WTC11 (cell line): ENCODE measurements around the gene ADRA2C.

Experiments
- CREB1 ChIP-seq: sonication (generic); formaldehyde crosslinking; IDR thresholded peaks from 2 replicates; pipeline ENCODE4 v1.8.0; 2023; ENCODE audit warnings: mild to moderate bottlenecking, missing genetic modification reagents
- ESRRA ChIP-seq: sonication (generic); formaldehyde crosslinking; IDR thresholded peaks from 2 replicates; pipeline ENCODE4 v1.8.1; 2022; ENCODE audit warnings: mild to moderate bottlenecking, missing genetic modification reagents, borderline replicate concordance
- NR1H2 ChIP-seq: sonication (generic); formaldehyde crosslinking; IDR thresholded peaks from 2 replicates; pipeline ENCODE4 v1.9.0; 2021; ENCODE audit warnings: mild to moderate bottlenecking, moderate library complexity, missing genetic modification reagents
- NR2C2 ChIP-seq: sonication (generic); formaldehyde crosslinking; IDR thresholded peaks from 2 replicates; pipeline ENCODE4 v1.8.0; 2022; ENCODE audit warnings: mild to moderate bottlenecking, missing genetic modification reagents
- TEAD4 ChIP-seq: sonication (generic); formaldehyde crosslinking; IDR thresholded peaks from 2 replicates; pipeline ENCODE4 v1.8.0; 2022; ENCODE audit warnings: mild to moderate bottlenecking, missing genetic modification reagents
- TF ChIP-seq, protein P1 (sequence below): sonication (generic); formaldehyde crosslinking; IDR thresholded peaks from 2 replicates; pipeline ENCODE4 v1.8.0; 2022; ENCODE audit warnings: mild to moderate bottlenecking, missing genetic modification reagents
- TF ChIP-seq, protein P2 (sequence below): fragments of 200-600 bp; IDR thresholded peaks from 2 replicates; pipeline ENCODE4 v1.8.0; 2022; ENCODE audit warnings: antibody characterized with exemption
- TF ChIP-seq, protein P3 (sequence below): sonication (generic); formaldehyde crosslinking; IDR thresholded peaks from 2 replicates; pipeline ENCODE4 v1.8.0; 2022; ENCODE audit warnings: mild to moderate bottlenecking, missing genetic modification reagents
- TF ChIP-seq, protein P4 (sequence below): sonication (generic); formaldehyde crosslinking; IDR thresholded peaks from 2 replicates; pipeline ENCODE4 v1.8.0; 2022; ENCODE audit warnings: missing genetic modification reagents
- TF ChIP-seq, protein P5 (sequence below): sonication (generic); formaldehyde crosslinking; IDR thresholded peaks from 2 replicates; pipeline ENCODE4 v1.8.1; 2023; ENCODE audit warnings: mild to moderate bottlenecking, missing genetic modification reagents, borderline replicate concordance
- TF ChIP-seq, protein P6 (sequence below): sonication (generic); formaldehyde crosslinking; IDR thresholded peaks from 2 replicates; pipeline ENCODE4 v1.8.0; 2023; ENCODE audit warnings: mild to moderate bottlenecking, missing genetic modification reagents

DNA sequence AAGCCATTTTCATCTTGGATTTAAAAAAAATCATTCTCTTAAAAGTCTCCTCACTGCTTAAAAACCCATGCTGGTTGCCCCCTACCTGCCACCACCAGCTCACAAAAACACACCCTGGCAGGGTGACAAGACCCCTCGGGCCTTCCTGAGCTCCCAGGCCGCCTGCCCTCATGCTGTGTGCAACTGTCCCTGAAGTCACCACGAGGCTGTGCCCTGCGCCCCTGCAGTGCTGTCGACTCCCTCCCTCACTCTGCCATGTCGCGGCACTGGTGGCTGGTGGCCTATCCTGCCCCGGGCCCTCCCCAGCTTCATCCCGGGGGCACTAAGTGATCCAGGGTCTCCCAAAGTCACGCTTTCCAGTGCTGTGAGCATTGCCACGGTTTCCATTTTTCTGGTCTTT, 46.3 kb upstream of the ADRA2C start:
- TF ChIP-seq, protein P1, sequence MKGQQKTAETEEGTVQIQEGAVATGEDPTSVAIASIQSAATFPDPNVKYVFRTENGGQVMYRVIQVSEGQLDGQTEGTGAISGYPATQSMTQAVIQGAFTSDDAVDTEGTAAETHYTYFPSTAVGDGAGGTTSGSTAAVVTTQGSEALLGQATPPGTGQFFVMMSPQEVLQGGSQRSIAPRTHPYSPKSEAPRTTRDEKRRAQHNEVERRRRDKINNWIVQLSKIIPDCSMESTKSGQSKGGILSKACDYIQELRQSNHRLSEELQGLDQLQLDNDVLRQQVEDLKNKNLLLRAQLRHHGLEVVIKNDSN (CRISPR knock-in tag): no peak
- TF ChIP-seq, protein P2, sequence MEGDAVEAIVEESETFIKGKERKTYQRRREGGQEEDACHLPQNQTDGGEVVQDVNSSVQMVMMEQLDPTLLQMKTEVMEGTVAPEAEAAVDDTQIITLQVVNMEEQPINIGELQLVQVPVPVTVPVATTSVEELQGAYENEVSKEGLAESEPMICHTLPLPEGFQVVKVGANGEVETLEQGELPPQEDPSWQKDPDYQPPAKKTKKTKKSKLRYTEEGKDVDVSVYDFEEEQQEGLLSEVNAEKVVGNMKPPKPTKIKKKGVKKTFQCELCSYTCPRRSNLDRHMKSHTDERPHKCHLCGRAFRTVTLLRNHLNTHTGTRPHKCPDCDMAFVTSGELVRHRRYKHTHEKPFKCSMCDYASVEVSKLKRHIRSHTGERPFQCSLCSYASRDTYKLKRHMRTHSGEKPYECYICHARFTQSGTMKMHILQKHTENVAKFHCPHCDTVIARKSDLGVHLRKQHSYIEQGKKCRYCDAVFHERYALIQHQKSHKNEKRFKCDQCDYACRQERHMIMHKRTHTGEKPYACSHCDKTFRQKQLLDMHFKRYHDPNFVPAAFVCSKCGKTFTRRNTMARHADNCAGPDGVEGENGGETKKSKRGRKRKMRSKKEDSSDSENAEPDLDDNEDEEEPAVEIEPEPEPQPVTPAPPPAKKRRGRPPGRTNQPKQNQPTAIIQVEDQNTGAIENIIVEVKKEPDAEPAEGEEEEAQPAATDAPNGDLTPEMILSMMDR: no peak
- no peak for TF ChIP-seq TEAD4 (CRISPR knock-in tag)
- no peak for TF ChIP-seq ESRRA (CRISPR knock-in tag)
- TF ChIP-seq, protein P3, sequence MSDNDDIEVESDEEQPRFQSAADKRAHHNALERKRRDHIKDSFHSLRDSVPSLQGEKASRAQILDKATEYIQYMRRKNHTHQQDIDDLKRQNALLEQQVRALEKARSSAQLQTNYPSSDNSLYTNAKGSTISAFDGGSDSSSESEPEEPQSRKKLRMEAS (CRISPR knock-in tag): no peak
- TF ChIP-seq NR2C2 (CRISPR knock-in tag): no peak
- TF ChIP-seq, protein P4, sequence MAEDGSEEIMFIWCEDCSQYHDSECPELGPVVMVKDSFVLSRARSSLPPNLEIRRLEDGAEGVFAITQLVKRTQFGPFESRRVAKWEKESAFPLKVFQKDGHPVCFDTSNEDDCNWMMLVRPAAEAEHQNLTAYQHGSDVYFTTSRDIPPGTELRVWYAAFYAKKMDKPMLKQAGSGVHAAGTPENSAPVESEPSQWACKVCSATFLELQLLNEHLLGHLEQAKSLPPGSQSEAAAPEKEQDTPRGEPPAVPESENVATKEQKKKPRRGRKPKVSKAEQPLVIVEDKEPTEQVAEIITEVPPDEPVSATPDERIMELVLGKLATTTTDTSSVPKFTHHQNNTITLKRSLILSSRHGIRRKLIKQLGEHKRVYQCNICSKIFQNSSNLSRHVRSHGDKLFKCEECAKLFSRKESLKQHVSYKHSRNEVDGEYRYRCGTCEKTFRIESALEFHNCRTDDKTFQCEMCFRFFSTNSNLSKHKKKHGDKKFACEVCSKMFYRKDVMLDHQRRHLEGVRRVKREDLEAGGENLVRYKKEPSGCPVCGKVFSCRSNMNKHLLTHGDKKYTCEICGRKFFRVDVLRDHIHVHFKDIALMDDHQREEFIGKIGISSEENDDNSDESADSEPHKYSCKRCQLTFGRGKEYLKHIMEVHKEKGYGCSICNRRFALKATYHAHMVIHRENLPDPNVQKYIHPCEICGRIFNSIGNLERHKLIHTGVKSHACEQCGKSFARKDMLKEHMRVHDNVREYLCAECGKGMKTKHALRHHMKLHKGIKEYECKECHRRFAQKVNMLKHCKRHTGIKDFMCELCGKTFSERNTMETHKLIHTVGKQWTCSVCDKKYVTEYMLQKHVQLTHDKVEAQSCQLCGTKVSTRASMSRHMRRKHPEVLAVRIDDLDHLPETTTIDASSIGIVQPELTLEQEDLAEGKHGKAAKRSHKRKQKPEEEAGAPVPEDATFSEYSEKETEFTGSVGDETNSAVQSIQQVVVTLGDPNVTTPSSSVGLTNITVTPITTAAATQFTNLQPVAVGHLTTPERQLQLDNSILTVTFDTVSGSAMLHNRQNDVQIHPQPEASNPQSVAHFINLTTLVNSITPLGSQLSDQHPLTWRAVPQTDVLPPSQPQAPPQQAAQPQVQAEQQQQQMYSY (CRISPR knock-in tag): no peak
- no peak for TF ChIP-seq CREB1 (CRISPR knock-in tag)
- TF ChIP-seq NR1H2 (CRISPR knock-in tag): no peak
- TF ChIP-seq, protein P5, sequence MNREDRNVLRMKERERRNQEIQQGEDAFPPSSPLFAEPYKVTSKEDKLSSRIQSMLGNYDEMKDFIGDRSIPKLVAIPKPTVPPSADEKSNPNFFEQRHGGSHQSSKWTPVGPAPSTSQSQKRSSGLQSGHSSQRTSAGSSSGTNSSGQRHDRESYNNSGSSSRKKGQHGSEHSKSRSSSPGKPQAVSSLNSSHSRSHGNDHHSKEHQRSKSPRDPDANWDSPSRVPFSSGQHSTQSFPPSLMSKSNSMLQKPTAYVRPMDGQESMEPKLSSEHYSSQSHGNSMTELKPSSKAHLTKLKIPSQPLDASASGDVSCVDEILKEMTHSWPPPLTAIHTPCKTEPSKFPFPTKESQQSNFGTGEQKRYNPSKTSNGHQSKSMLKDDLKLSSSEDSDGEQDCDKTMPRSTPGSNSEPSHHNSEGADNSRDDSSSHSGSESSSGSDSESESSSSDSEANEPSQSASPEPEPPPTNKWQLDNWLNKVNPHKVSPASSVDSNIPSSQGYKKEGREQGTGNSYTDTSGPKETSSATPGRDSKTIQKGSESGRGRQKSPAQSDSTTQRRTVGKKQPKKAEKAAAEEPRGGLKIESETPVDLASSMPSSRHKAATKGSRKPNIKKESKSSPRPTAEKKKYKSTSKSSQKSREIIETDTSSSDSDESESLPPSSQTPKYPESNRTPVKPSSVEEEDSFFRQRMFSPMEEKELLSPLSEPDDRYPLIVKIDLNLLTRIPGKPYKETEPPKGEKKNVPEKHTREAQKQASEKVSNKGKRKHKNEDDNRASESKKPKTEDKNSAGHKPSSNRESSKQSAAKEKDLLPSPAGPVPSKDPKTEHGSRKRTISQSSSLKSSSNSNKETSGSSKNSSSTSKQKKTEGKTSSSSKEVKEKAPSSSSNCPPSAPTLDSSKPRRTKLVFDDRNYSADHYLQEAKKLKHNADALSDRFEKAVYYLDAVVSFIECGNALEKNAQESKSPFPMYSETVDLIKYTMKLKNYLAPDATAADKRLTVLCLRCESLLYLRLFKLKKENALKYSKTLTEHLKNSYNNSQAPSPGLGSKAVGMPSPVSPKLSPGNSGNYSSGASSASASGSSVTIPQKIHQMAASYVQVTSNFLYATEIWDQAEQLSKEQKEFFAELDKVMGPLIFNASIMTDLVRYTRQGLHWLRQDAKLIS (CRISPR knock-in tag): no peak
- TF ChIP-seq, protein P6, sequence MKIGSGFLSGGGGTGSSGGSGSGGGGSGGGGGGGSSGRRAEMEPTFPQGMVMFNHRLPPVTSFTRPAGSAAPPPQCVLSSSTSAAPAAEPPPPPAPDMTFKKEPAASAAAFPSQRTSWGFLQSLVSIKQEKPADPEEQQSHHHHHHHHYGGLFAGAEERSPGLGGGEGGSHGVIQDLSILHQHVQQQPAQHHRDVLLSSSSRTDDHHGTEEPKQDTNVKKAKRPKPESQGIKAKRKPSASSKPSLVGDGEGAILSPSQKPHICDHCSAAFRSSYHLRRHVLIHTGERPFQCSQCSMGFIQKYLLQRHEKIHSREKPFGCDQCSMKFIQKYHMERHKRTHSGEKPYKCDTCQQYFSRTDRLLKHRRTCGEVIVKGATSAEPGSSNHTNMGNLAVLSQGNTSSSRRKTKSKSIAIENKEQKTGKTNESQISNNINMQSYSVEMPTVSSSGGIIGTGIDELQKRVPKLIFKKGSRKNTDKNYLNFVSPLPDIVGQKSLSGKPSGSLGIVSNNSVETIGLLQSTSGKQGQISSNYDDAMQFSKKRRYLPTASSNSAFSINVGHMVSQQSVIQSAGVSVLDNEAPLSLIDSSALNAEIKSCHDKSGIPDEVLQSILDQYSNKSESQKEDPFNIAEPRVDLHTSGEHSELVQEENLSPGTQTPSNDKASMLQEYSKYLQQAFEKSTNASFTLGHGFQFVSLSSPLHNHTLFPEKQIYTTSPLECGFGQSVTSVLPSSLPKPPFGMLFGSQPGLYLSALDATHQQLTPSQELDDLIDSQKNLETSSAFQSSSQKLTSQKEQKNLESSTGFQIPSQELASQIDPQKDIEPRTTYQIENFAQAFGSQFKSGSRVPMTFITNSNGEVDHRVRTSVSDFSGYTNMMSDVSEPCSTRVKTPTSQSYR: no peak
